ENCODE results near the gene VAV2. TPM values are rescaled to one million over a fixed set of nuclear protein-coding genes. Genes with fewer than 3 reads are reported as not detected.
A peak's percentile ranks its signal among the peaks of the same experiment; 100 is the strongest.

Gene VAV2
- total RNA-seq, 1 donor from 2014 or later = 47.0 TPM

DNA sequence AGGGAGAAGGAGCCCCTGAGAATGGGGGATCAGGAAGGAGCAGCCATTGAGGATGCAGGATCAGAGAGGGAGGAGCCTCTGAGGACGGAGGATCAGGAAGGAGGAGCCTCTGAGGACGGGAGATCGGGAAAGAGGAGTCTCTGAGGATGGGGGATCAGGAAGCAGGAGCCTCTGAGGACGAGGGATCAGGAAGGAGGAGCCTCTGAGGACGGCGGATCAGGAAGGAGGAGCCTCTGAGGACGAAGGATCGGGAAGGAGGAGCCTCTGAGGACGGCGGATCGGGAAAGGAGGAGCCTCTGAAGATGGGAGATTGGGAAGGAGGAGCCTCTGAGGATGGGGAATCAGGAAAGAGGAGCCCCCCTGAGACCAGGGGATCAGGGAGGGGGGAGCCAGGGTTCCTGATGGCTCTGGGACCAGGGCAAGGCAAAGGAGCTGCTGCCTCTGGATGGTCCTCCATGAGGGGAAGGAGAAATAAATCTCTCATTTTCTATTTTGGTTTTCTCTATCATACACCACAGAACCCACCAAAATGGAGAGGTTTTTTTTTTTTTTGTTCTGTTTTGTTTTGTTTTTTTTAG, 231.3 kb downstream of the VAV2 start:
- Mint-ChIP-seq H3K27ac (ENCODE audit: unreplicated experiment) (no peak overlapping the region), H3K4me1 (peaks cover 12% of the 10 kb centered on the region), H3K36me3 (ENCODE audit: low read depth) (peaks cover 34% of the 10 kb centered on the region), H3K27me3 (ENCODE audit: low read depth) (no peaks in the 10 kb centered on the region), H3K9me3 (no peaks in the 10 kb centered on the region), H3K4me3 (no peak overlapping the region)
- DNase-seq (ENCODE audit: low read depth, low spot score) = no peak
- TF ChIP-seq, protein P1, sequence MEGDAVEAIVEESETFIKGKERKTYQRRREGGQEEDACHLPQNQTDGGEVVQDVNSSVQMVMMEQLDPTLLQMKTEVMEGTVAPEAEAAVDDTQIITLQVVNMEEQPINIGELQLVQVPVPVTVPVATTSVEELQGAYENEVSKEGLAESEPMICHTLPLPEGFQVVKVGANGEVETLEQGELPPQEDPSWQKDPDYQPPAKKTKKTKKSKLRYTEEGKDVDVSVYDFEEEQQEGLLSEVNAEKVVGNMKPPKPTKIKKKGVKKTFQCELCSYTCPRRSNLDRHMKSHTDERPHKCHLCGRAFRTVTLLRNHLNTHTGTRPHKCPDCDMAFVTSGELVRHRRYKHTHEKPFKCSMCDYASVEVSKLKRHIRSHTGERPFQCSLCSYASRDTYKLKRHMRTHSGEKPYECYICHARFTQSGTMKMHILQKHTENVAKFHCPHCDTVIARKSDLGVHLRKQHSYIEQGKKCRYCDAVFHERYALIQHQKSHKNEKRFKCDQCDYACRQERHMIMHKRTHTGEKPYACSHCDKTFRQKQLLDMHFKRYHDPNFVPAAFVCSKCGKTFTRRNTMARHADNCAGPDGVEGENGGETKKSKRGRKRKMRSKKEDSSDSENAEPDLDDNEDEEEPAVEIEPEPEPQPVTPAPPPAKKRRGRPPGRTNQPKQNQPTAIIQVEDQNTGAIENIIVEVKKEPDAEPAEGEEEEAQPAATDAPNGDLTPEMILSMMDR (conservative IDR thresholded peaks at IDR 0.05) = no peak

DNA sequence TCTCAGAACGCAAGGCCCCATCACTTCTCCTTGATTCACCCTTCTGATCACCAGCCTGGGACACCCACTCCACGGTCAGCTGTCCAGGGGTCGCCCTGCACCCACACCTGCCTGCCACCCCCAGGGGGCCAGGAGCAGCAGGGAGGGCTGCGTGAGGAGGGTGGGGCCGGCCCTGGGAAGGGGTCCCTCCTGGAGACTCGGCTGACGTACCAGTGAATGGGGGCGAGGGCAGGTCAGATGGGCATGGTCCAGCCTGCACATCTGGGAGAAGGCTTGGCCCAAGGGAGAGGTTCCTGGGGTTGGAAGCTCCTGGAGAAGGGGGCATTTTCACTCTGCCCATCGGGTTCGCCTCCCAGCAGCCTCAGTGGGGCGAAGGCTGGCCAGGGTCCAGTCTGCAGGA, 232.2 kb downstream of the VAV2 start:
- Mint-ChIP-seq H3K27me3 (ENCODE audit: low read depth) (no peaks in the 10 kb centered on the region), H3K9me3 (peaks cover 4% of the 10 kb centered on the region), H3K27ac (ENCODE audit: unreplicated experiment) (no peak overlapping the region), H3K4me1 (peaks cover 15% of the 10 kb centered on the region), H3K4me3 (no peak overlapping the region), H3K36me3 (ENCODE audit: low read depth) (peaks cover 31% of the 10 kb centered on the region)
- TF ChIP-seq, protein P1 (conservative IDR thresholded peaks at IDR 0.05) = no peak
- no peak for DNase-seq (ENCODE audit: low read depth, low spot score)

DNA sequence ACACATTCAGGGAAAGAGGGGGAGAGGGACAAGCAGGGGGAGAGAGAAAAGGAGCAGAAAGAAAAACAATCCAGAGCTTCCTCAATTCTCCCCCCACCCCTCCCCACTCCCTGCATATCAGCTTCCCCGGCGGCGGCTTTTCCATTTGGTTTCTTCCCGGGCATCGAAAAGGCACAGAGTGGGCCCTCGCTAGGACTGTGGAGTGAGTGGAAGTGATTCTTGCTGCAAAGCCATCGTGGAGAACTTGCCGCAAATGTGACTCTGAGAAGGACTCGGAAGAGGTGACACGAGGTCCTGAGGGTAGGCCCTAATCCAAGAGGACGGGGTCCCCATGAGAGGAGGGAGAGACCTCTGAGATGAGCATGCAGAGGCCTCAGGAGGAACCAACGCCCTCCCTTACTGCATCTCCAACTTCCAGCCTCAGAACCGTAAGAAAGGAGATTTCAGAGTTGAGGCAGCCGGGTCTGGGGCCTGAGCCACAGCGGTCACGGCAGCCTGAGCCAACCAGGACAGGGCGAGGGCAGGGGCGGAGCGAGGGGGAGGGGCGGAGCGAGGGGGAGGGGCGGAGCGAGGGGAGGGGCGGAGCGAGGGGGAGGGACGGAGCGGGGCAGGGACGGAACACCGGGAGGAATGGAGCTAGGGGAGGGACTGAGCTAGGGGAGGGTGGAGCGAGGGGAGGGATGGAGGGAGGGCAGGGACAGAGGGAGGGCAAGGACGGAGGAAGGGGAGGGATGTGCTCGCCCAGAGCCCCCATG, 232.8 kb downstream of the VAV2 start:
- no peak for DNase-seq (ENCODE audit: low read depth, low spot score)
- Mint-ChIP-seq H3K27me3 (ENCODE audit: low read depth) (no peaks in the 10 kb centered on the region), H3K4me3 (no peak overlapping the region), H3K27ac (ENCODE audit: unreplicated experiment) (peak overlapping the region; percentile 50), H3K4me1 (peaks cover 15% of the 10 kb centered on the region), H3K9me3 (peaks cover 5% of the 10 kb centered on the region), H3K36me3 (ENCODE audit: low read depth) (peaks cover 30% of the 10 kb centered on the region)
- TF ChIP-seq, protein P1 (conservative IDR thresholded peaks at IDR 0.05) = no peak

DNA sequence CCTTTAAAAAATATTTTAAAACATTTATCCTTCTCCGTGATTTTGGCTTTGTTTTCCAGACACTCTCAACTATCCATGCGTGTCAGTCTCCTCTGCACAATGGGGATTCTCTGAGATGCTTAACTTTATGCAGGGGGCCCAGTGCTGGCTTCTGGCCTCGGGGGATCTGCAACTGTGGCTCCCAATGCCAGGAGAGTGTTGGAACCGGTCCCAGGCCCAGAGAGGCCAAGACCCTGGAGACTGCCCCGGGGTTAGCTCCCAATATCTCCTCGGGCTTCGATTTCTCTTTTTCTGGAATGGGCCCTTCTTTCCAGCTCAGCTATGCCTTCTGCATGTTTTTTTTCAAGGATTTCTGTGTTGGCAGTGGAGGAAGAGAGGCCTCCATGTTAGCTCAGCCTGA, 233.9 kb downstream of the VAV2 start:
- TF ChIP-seq, protein P1 (conservative IDR thresholded peaks at IDR 0.05) = no peak

DNA sequence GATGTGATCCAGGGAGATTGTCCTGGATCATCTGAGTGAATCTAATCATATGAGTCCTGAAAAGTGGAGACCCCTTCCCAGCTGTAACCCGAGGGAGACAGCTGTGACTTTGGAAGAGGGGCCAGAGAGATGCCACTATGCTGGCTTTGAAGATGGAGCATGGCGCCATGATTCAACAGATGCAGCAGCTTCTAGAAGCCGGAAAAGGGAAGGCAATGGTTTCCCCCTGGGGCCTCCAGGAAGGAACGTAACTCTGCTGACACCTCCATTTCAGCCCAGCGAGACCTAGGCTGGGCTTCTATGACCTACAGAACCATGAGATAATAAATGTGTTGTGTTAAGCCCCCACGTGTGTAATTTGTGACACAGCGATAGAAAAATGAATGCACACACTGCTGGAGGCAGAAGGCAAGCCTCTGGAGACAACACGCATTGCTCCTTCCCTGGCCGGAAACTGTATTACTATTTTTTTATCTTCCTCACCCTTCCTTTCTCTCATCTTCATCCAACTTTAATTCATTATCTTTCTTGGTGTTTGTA, 237.4 kb downstream of the VAV2 start:
- Mint-ChIP-seq H3K36me3 (ENCODE audit: low read depth) (peaks cover 33% of the 10 kb centered on the region), H3K27me3 (ENCODE audit: low read depth) (peaks cover 5% of the 10 kb centered on the region), H3K4me3 (no peak overlapping the region), H3K9me3 (peaks cover 13% of the 10 kb centered on the region), H3K4me1 (peaks cover 25% of the 10 kb centered on the region), H3K27ac (ENCODE audit: unreplicated experiment) (no peak overlapping the region)
- no peak for DNase-seq (ENCODE audit: low read depth, low spot score)
- TF ChIP-seq, protein P1 (conservative IDR thresholded peaks at IDR 0.05) = no peak

More for the DNA sequence above, 233.9 kb downstream of the VAV2 start:
- Mint-ChIP-seq H3K36me3 (ENCODE audit: low read depth) (peaks cover 33% of the 10 kb centered on the region), H3K27me3 (ENCODE audit: low read depth) (no peaks in the 10 kb centered on the region), H3K27ac (ENCODE audit: unreplicated experiment) (peak overlapping the region; percentile 71), H3K4me3 (no peak overlapping the region), H3K4me1 (peaks cover 15% of the 10 kb centered on the region), H3K9me3 (peaks cover 5% of the 10 kb centered on the region)
- DNase-seq (ENCODE audit: low read depth, low spot score) = no peak
